Dermis microvascular lymphatic vessel endothelial cell (primary cell): ENCODE measurements around the gene HJURP. TPM values are rescaled to one million over a fixed set of nuclear protein-coding genes. Genes with fewer than 3 reads are reported as not detected.

Source experiments
- DNase-seq, 2 donors: peaks; one replicate each; pipeline versions ENCODE4 v3.0.0 to v3.0.0-alpha.2; 2010; ENCODE audit warnings: low read depth in 2 of 2
- total RNA-seq: library from RNA; depleted of rRNA; stranded (reverse); fragments of >200 nt; gene quantifications from 2 replicates; pipeline ENCODE4 v1.2.1, GENCODE V29; 2014

Gene HJURP
- total RNA-seq, 1 donor from 2014 or later = 9.5 TPM

DNA sequence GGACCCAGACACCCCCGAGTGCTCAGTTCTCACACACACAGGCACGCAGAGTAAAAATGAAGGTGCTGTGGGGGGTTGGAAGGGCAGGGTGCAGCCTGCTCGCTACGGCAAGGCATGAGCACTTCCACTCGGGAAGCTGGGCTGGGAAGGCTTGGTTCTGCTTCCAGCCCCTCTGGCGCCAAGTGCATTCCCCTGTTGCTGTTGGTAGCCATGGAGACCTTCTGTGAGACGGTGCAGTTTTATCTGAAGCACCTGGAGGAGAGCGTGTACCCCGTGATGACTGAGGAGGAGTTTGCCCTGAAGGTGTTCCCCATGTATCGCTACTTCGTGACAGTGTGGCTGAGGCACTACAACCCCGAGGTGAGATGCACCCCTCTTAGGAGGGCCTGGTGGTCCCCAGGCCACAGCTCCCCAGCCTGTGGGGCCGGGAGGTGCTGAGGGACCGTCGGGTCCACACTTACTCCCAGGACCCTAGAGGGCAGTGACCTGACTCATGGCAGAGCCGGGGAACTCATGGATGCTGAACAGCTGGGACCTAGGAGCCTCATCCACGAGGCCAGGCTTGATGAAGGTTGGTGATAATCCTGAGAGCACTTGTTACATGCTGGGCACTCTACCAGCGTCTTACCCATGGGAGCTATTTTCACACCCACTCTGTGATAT is 60.7 kb downstream of the HJURP start:
- DNase-seq = no peak

DNA sequence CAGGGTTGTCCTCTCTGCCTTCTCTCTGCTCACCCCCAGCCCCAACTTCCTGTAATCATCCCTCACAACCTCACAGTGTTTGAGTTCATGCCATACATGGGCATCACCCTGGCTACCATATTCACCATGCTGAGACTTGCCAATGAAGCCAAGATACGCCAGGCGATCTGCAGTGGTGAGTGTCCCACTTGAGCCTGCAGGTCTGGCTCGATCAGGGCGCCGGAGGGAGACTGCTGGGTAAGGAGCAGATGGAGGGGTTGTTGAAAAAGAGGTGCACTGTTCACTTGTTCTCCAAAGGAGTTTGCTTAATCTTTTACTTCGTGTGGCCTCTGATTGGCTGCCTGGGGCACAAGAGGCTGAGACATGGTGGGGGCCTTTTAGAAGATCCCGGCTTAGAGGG is 61.6 kb downstream of the HJURP start:
- DNase-seq = no peak

DNA sequence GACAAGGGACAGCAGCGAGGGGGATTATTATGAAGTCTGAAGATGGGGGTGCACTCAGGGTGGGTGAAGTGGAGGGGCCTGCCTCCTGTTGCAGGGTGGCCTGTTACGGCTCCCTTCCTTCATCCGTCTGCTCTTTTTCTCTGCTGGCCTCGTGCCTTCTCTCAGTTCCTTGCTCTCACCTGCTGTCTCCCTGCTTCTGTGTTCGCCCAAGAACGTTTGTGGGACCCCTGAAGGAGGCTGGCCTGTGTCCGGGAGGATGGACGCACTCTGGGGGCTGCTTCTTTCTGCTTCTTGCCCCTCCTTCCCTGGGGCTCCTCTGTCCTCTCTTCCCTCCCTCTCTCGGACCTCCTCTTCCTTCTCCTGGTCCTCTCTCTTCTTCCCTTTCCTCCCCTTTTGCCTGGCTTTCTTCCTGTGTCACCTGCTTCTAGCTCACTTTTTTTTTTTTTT is 62.4 kb downstream of the HJURP start:
- no peak for DNase-seq

DNA sequence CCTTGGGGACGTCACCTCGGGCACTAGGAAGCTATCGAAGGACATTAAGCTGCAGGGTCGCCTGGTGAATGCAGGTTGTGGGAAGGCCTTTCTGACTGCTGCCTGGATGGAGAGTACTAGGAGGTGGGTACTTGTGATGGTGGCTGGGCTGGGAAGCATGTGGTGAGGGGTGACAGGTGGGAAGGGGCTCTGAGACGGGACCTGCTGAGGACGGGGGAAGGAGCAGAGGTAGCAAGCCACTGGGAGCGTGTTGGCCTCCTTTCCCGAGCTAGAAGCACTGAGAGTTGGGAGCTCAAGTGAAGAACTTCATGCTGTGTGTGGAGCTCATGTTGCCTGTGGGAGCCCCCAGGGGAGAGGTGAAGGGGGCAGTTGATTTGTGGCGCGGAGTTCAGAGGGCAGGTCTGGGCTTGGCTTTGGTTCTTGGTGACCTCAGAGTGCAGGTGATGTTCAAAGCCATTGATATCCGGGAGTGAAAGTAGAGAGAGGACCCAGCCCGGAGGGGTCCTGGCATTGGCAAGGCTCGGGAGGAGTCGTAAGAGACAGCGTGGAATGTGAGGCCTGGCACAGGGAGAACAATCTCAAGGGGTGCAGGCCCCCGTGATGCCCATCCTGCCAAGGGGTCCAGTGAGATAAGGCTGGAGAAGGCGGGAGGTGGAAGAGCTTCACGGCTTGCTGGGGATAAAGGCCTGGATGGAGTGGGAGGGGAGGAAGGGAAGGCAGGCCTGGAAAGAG is 63.0 kb downstream of the HJURP start:
- DNase-seq = no peak

DNA sequence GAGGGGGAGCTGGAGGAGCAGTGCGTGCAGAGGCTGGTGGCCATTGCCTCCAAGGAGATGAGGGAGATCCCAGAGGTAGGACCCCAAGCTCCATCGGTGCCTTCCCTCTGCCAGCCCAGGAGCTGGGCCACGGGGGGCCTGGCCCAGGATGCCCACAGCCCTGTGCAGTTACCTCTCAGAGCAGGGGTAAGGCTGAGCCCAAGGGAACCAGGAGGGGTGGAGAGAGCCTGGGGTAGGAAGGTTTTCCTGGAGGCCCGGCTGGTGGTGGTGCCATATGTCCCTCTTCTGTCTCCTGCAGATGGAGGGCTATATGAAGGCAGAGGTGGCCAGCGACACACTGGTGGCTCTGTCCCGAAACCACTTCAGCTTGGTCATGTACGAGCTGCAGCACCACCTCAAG is 64.8 kb downstream of the HJURP start:
- DNase-seq = no peak

Other genes with a start within 250 kb of the HJURP start
- not detected in 2 replicates for gene UGT1A8, start 236.9 kb downstream of the HJURP start, total RNA-seq
- not detected in 2 replicates for gene UGT1A10, start 218.1 kb downstream of the HJURP start, total RNA-seq
- not detected in 2 replicates for gene UGT1A9, start 182.6 kb downstream of the HJURP start, total RNA-seq
- not detected in 2 replicates for gene UGT1A7, start 172.6 kb downstream of the HJURP start, total RNA-seq
- gene UGT1A6, start 161.6 kb downstream of the HJURP start, total RNA-seq = not detected in 2 replicates
- gene UGT1A5, start 141.6 kb downstream of the HJURP start, total RNA-seq = not detected in 2 replicates
- not detected in 2 replicates for gene UGT1A4, start 135.8 kb downstream of the HJURP start, total RNA-seq
- not detected in 2 replicates for gene UGT1A3, start 125.5 kb downstream of the HJURP start, total RNA-seq
- not detected in 2 replicates for gene UGT1A1, start 94.3 kb downstream of the HJURP start, total RNA-seq
- not detected in 2 replicates for gene MROH2A, start 76.2 kb downstream of the HJURP start, total RNA-seq
- gene TRPM8, start 62.8 kb upstream of the HJURP start, total RNA-seq = not detected in 2 replicates
- gene SPP2, start 196.2 kb upstream of the HJURP start, total RNA-seq = not detected in 2 replicates